H9 (cell line): Measurements from ENCODE around the gene ZNF169. TPM values are rescaled to one million over a fixed set of nuclear protein-coding genes. Genes with fewer than 3 reads are reported as not detected.

Source experiments
- DNase-seq: peaks from one replicate; pipeline ENCODE4 v3.0.0-alpha.2; 2017
- H2AFZ ChIP-seq: one replicate; pipeline ENCODE4 v1.6.1; 2013; ENCODE audit warnings: mild to moderate bottlenecking, low read length, control low read depth, moderate library complexity
- H2AK5ac ChIP-seq: 2 replicates; pipeline ENCODE4 v1.6.1; 2013; ENCODE audit warnings: low read length, control low read depth, mixed read lengths; ENCODE audit not compliant: insufficient read length
- H2BK120ac ChIP-seq: one replicate; pipeline ENCODE4 v1.6.1; 2013; ENCODE audit warnings: low read depth, mild to moderate bottlenecking, low read length, control low read depth, inconsistent platforms; ENCODE audit not compliant: poor library complexity, severe bottlenecking
- H2BK12ac ChIP-seq: 2 replicates; pipeline ENCODE4 v1.6.1; 2013; ENCODE audit warnings: low read length, control low read depth, mixed read lengths, low read depth; ENCODE audit not compliant: insufficient read length
- H2BK15ac ChIP-seq: 2 replicates; pipeline ENCODE4 v1.6.1; 2013; ENCODE audit warnings: low read depth, low read length, control low read depth
- H2BK20ac ChIP-seq: one replicate; pipeline ENCODE4 v1.6.1; 2013; ENCODE audit warnings: low read depth, mild to moderate bottlenecking, low read length, control low read depth, inconsistent platforms; ENCODE audit not compliant: poor library complexity, severe bottlenecking
- H2BK5ac ChIP-seq: 2 replicates; pipeline ENCODE4 v1.6.1; 2013; ENCODE audit warnings: low read length, control low read depth, mixed read lengths; ENCODE audit not compliant: insufficient read length
- H3K14ac ChIP-seq: 2 replicates; pipeline ENCODE4 v1.6.1; 2013; ENCODE audit warnings: low read length, control low read depth; ENCODE audit not compliant: insufficient read depth
- H3K18ac ChIP-seq: 2 replicates; pipeline ENCODE4 v1.6.1; 2013; ENCODE audit warnings: low read depth, mild to moderate bottlenecking, mixed read lengths, low read length, control low read depth; ENCODE audit not compliant: insufficient read length
- H3K23ac ChIP-seq: 2 replicates; pipeline ENCODE4 v1.6.1; 2013; ENCODE audit warnings: low read length, control low read depth, mixed read lengths, low read depth; ENCODE audit not compliant: insufficient read length
- H3K23me2 ChIP-seq: 2 replicates; pipeline ENCODE4 v1.6.1; 2013; ENCODE audit warnings: low read depth, mild to moderate bottlenecking, mixed read lengths, low read length, control low read depth; ENCODE audit not compliant: insufficient read length, poor library complexity, severe bottlenecking
- H3K27ac ChIP-seq: 2 replicates; pipeline ENCODE4 v1.5.1; 2013; ENCODE audit warnings: low read length, control low read depth, mixed read lengths, low read depth; ENCODE audit not compliant: insufficient read length
- H3K27me3 ChIP-seq: 2 replicates; pipeline ENCODE4 v1.6.1; 2013; ENCODE audit warnings: low read length, control low read depth, inconsistent platforms; ENCODE audit not compliant: insufficient read depth
- H3K4ac ChIP-seq: 2 replicates; pipeline ENCODE4 v1.6.1; 2013; ENCODE audit warnings: low read depth, mild to moderate bottlenecking, control low read depth, inconsistent platforms, low read length, moderate library complexity
- H3K4me1 ChIP-seq: 2 replicates; pipeline ENCODE4 v1.6.1; 2013; ENCODE audit warnings: low read length, control low read depth, inconsistent platforms; ENCODE audit not compliant: insufficient read depth
- H3K4me2 ChIP-seq: 2 replicates; pipeline ENCODE4 v1.6.1; 2013; ENCODE audit warnings: low read length, control low read depth, mixed read lengths; ENCODE audit not compliant: insufficient read length, insufficient read depth
- H3K56ac ChIP-seq: 2 replicates; pipeline ENCODE4 v1.6.1; 2013; ENCODE audit warnings: low read depth, mild to moderate bottlenecking, mixed read lengths, low read length, control low read depth; ENCODE audit not compliant: insufficient read length
- H3K79me1 ChIP-seq: 2 replicates; pipeline ENCODE4 v1.6.1; 2013; ENCODE audit warnings: low read depth, mild to moderate bottlenecking, moderate library complexity, low read length, control low read depth, inconsistent platforms; ENCODE audit not compliant: insufficient read depth, poor library complexity, severe bottlenecking
- H3K79me2 ChIP-seq: 2 replicates; pipeline ENCODE4 v1.6.1; 2013; ENCODE audit warnings: low read length, control low read depth, inconsistent platforms; ENCODE audit not compliant: insufficient read depth
- H3K9ac ChIP-seq: 2 replicates; pipeline ENCODE4 v1.6.1; 2013; ENCODE audit warnings: low read length, control low read depth, mixed read lengths; ENCODE audit not compliant: insufficient read length; ENCODE audit errors: extremely low read depth
- H3K9me3 ChIP-seq: one replicate; pipeline ENCODE4 v1.6.1; 2013; ENCODE audit warnings: low read depth, low read length, inconsistent platforms; ENCODE audit not compliant: control insufficient read depth
- H3T11ph ChIP-seq: one replicate; pipeline ENCODE4 v1.6.1; 2013; ENCODE audit warnings: mild to moderate bottlenecking, low read length, control low read depth, inconsistent platforms
- H4K20me1 ChIP-seq: one replicate; pipeline ENCODE4 v1.6.1; 2013; ENCODE audit not compliant: control insufficient read depth, insufficient read length, insufficient read depth
- H4K5ac ChIP-seq: 2 replicates; pipeline ENCODE4 v1.6.1; 2013; ENCODE audit warnings: low read depth, mild to moderate bottlenecking, mixed read lengths, low read length, control low read depth; ENCODE audit not compliant: insufficient read length
- H4K8ac ChIP-seq: replicated peaks from 2 replicates; pipeline ENCODE4 v1.6.1; 2013; ENCODE audit warnings: low read length, control low read depth, mixed read lengths, low read depth; ENCODE audit not compliant: insufficient read length
- H4K91ac ChIP-seq: 2 replicates; pipeline ENCODE4 v1.6.1; 2013; ENCODE audit warnings: low read depth, mild to moderate bottlenecking, moderate library complexity, mixed read lengths, low read length, control low read depth; ENCODE audit not compliant: insufficient read length
- H3K27ac Mint-ChIP-seq, 3 experiments: 2 replicates in 2 of 3; 3 replicates in 1 of 3; pipeline ENCODE4 v1.8.0; 2020 to 2021; ENCODE audit warnings: mixed read lengths in 3 of 3, mild to moderate bottlenecking in 1 of 3, moderate library complexity in 1 of 3
- H3K27me3 Mint-ChIP-seq: 2 replicates; pipeline ENCODE4 v1.8.0; 2021; ENCODE audit warnings: low read depth, mild to moderate bottlenecking, moderate library complexity, mixed read lengths
- H3K36me3 Mint-ChIP-seq, 3 experiments: 2 replicates in 2 of 3; 3 replicates in 1 of 3; pipeline ENCODE4 v1.8.0; 2020 to 2021; ENCODE audit warnings: low read depth in 3 of 3, mixed read lengths in 3 of 3; ENCODE audit not compliant: insufficient read depth in 1 of 3
- H3K4me1 Mint-ChIP-seq, 2 experiments: 2 replicates each; pipeline ENCODE4 v1.8.0; 2020; ENCODE audit warnings: mixed read lengths in 2 of 2
- H3K4me3 Mint-ChIP-seq, 2 experiments: 2 replicates in 1 of 2; 3 replicates in 1 of 2; pipeline ENCODE4 v1.8.0; 2020 to 2021; ENCODE audit warnings: mild to moderate bottlenecking in 2 of 2, mixed read lengths in 2 of 2, moderate library complexity in 1 of 2
- H3K9me3 Mint-ChIP-seq, 2 experiments: 2 replicates in 1 of 2; 3 replicates in 1 of 2; pipeline ENCODE4 v1.8.0; 2020; ENCODE audit warnings: mild to moderate bottlenecking in 2 of 2, mixed read lengths in 2 of 2, moderate library complexity in 1 of 2
- WGBS: extraction: QIAGEN DNeasy Blood & Tissue Kit; methylation state at CpG from one replicate; pipeline ENCODE4 v1.1.7; 2013; ENCODE audit warnings: missing lambda C conversion rate, low lambda C conversion rate, mixed read lengths; ENCODE audit not compliant: insufficient read length; ENCODE audit errors: extremely low coverage; 5-methylcytosine and 5-hydroxymethylcytosine counted together
- total RNA-seq: library from RNA; stranded (reverse); gene quantifications from 2 replicates; pipeline ENCODE4 v1.2.1, GENCODE V29; 2021
- TF ChIP-seq, protein P1 (sequence below): fragments of 200-600 bp; sonication (generic); conservative IDR thresholded peaks from 3 replicates; pipeline ENCODE4 v1.8.0; 2021; ENCODE audit warnings: antibody characterized with exemption, mild to moderate bottlenecking

ZNF169 gene
- total RNA-seq, 1 experiment from 2014 or later, result 4.8 TPM

DNA sequence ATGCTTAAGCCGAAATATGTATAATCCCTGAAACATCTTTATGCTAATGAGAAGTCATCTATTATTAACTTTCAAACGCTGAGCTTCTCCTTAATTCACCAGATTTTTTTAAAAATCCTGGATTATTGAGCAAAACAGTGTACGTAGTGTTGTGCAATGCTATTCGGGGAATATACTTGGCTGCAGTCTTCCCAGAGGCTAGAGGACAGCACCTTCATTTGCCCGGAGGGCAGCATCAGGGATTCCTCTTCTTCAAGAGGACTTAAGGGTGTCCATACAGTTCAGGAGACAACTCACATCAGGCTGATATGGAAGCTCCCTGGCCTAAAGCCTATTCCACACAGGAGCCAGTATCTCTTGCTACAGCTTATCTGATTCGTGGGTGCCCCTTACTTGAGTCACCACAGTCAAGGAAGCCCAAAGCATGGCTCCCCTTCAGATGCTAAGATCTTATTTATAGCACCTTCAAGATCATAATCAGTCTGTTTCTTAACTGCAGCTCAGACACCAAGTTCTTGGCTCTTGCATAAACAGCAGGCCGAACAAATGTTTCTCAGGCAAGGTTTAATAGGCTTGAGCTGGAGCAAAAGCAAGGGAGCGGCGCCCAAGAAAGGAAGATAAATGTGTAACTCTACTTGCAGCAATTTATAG lies 40.0 kb downstream of the ZNF169 start:
- no peak overlapping the region for H2BK120ac ChIP-seq
- H3K4ac ChIP-seq, result no peak overlapping the region
- H3K9me3 ChIP-seq, result no peaks in the 10 kb centered on the region
- TF ChIP-seq, protein P1, sequence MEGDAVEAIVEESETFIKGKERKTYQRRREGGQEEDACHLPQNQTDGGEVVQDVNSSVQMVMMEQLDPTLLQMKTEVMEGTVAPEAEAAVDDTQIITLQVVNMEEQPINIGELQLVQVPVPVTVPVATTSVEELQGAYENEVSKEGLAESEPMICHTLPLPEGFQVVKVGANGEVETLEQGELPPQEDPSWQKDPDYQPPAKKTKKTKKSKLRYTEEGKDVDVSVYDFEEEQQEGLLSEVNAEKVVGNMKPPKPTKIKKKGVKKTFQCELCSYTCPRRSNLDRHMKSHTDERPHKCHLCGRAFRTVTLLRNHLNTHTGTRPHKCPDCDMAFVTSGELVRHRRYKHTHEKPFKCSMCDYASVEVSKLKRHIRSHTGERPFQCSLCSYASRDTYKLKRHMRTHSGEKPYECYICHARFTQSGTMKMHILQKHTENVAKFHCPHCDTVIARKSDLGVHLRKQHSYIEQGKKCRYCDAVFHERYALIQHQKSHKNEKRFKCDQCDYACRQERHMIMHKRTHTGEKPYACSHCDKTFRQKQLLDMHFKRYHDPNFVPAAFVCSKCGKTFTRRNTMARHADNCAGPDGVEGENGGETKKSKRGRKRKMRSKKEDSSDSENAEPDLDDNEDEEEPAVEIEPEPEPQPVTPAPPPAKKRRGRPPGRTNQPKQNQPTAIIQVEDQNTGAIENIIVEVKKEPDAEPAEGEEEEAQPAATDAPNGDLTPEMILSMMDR, result no peak
- H2AK5ac ChIP-seq, result no peak overlapping the region
- H3K18ac ChIP-seq, result no peak overlapping the region
- no peak overlapping the region; the same call in 1 of the 2 replicates for H2BK15ac ChIP-seq
- no peak for DNase-seq
- no peaks in the 10 kb centered on the region for H3K23me2 ChIP-seq
- no peak overlapping the region for H3K9ac ChIP-seq
- no peak overlapping the region for H3K23ac ChIP-seq
- no peak overlapping the region for H4K5ac ChIP-seq
- no peaks in the 10 kb centered on the region for H3K27me3 ChIP-seq
- no peak overlapping the region for H2BK12ac ChIP-seq
- H2BK5ac ChIP-seq, result no peak overlapping the region
- no peak overlapping the region for H4K8ac ChIP-seq
- H3K36me3 Mint-ChIP-seq, result peaks cover 14 to 16% (median 16%) of the 10 kb centered on the region in 3 experiments
- H3K9me3 Mint-ChIP-seq, result no peaks in the 10 kb centered on the region
- H4K20me1 ChIP-seq, result no peaks in the 10 kb centered on the region
- no peak overlapping the region for H3T11ph ChIP-seq
- H2AFZ ChIP-seq, result no peak overlapping the region
- H3K27me3 Mint-ChIP-seq, result no peaks in the 10 kb centered on the region
- no peak overlapping the region for H4K91ac ChIP-seq
- no peaks in the 10 kb centered on the region for H3K79me2 ChIP-seq
- H3K27ac Mint-ChIP-seq, result no peak overlapping the region
- H2BK20ac ChIP-seq, result no peak overlapping the region
- H3K4me1 ChIP-seq, result no peaks in the 10 kb centered on the region
- H3K4me3 Mint-ChIP-seq, result no peak overlapping the region
- no peaks in the 10 kb centered on the region for H3K79me1 ChIP-seq
- H3K4me1 Mint-ChIP-seq, result peaks cover 6 to 9% of the 10 kb centered on the region in 2 experiments; a peak in 3 of 4 replicates
- H3K4me2 ChIP-seq, result no peak overlapping the region
- no CpG with 5 or more reads among the region's 9 CpGs for WGBS
- H3K56ac ChIP-seq, result no peak overlapping the region
- H3K27ac ChIP-seq, result no peak overlapping the region
- no peak overlapping the region for H3K14ac ChIP-seq
